8988T (cell line): ENCODE measurements around the gene TFAP2D.

Source experiments
- DNase-seq: peaks from one replicate; pipeline ENCODE4 v3.0.0; 2011

The TFAP2D gene

GRCh38 chr6:50819904-50820868, 106.9 kb downstream of the TFAP2D start:
- DNase-seq, result no peak

- no peak for DNase-seq
Observed at GRCh38 chr6:50820869-50821264, 107.5 kb downstream of the TFAP2D start.

- DNase-seq, result no peak
Observed at GRCh38 chr6:50821441-50822077, 108.2 kb downstream of the TFAP2D start.

- no peak for DNase-seq
Observed at GRCh38 chr6:50822078-50822476, 108.8 kb downstream of the TFAP2D start.
